Endothelial cell (in vitro differentiated cells): Measurements from ENCODE around the gene SHC2. TPM values are rescaled to one million over a fixed set of nuclear protein-coding genes. Genes with fewer than 3 reads are reported as not detected.
A peak's percentile ranks its signal among the peaks of the same experiment; 100 is the strongest.

ENCODE experiments used
- DNase-seq: peaks from one replicate; pipeline ENCODE4 v3.0.0; 2021; ENCODE audit warnings: low spot score
- H3K27ac Mint-ChIP-seq: one replicate; pipeline ENCODE4 v1.8.0; 2021; ENCODE audit warnings: mixed read lengths, inconsistent platforms; ENCODE audit not compliant: unreplicated experiment
- H3K27me3 Mint-ChIP-seq: one replicate; pipeline ENCODE4 v1.8.0; 2021; ENCODE audit warnings: mild to moderate bottlenecking, moderate library complexity, mixed read lengths, inconsistent platforms; ENCODE audit not compliant: unreplicated experiment
- H3K36me3 Mint-ChIP-seq: one replicate; pipeline ENCODE4 v1.8.0; 2021; ENCODE audit warnings: mild to moderate bottlenecking, low read depth, mixed read lengths, inconsistent platforms; ENCODE audit not compliant: unreplicated experiment
- H3K4me1 Mint-ChIP-seq: one replicate; pipeline ENCODE4 v1.8.0; 2021; ENCODE audit warnings: mild to moderate bottlenecking, mixed read lengths, inconsistent platforms; ENCODE audit not compliant: unreplicated experiment
- H3K4me3 Mint-ChIP-seq: one replicate; pipeline ENCODE4 v1.8.0; 2021; ENCODE audit warnings: mild to moderate bottlenecking, mixed read lengths, inconsistent platforms; ENCODE audit not compliant: unreplicated experiment
- H3K9me3 Mint-ChIP-seq: one replicate; pipeline ENCODE4 v1.8.0; 2021; ENCODE audit warnings: mixed read lengths, inconsistent platforms; ENCODE audit not compliant: unreplicated experiment
- CTCF ChIP-seq: fragments of 200-600 bp; sonication (generic); IDR thresholded peaks from one replicate; pipeline ENCODE4 v1.5.0; 2021; ENCODE audit warnings: antibody characterized with exemption; ENCODE audit not compliant: unreplicated experiment
- total RNA-seq: library from RNA; stranded (reverse); fragmentation: NEBNext Ultra II Directional; extraction: Animal tissue kit (Norgen Biotek cat#: 25700); gene quantifications from one replicate; pipeline ENCODE4 v1.2.1, GENCODE V29; 2021; ENCODE audit not compliant: unreplicated experiment

SHC2 gene
- total RNA-seq, 1 donor from 2014 or later: 46.9 TPM

DNA sequence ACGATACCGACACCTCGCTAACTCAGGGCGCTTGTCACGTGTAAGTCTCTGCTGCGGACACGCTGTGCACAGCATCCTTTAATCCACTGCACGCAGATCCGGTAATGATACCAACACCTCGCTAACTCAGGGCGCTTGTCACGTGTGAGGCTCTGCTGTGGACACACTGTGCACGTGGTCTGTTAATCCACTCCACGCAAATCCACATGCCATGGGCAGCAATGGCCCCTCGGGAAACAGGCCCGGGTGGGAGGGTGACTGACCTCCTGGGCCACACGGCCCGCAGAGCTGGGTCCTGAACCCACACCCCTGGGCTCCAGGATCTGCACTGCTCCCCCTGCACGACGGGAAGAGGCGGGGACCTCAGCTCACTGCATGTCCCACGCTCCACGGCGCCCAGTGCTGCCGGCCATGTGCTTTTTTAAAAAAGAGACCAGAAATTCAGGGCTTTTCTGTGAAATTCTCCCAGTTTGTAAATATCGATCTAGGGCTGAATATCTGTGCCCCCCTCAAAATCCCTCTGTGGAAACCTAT, 16.1 kb downstream of the SHC2 start:
- H3K4me1 Mint-ChIP-seq: peaks cover 4% of the 10 kb centered on the region
- TF ChIP-seq CTCF: no peak
- H3K4me3 Mint-ChIP-seq: no peak overlapping the region
- DNase-seq: no peak
- H3K27ac Mint-ChIP-seq: no peak overlapping the region
- H3K36me3 Mint-ChIP-seq: peaks cover 10% of the 10 kb centered on the region
- peaks cover 8% of the 10 kb centered on the region for H3K9me3 Mint-ChIP-seq
- H3K27me3 Mint-ChIP-seq: peaks cover 5% of the 10 kb centered on the region

DNA sequence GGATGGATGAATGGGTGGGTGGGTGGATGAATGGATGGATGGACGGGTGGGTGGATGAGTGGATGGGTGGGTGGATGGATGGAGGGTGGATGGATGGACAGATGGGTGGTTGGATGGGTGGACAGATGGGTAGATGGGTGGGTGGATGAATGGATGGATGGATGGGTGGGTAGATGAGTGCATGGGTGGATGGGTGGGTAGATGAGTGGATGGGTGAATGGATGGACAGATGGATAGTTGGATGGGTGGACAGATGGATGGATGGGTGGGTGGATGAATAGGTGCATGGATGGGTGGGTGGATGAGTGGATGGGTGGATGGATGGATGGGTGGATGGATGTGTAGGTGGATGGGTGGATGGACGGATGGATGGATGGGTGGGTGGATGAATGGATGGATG, 17.8 kb downstream of the SHC2 start:
- peaks cover 8% of the 10 kb centered on the region for H3K9me3 Mint-ChIP-seq
- peaks cover 4% of the 10 kb centered on the region for H3K4me1 Mint-ChIP-seq
- H3K4me3 Mint-ChIP-seq: no peak overlapping the region
- no peak for DNase-seq
- no peak for TF ChIP-seq CTCF
- H3K27me3 Mint-ChIP-seq: peaks cover 5% of the 10 kb centered on the region
- H3K27ac Mint-ChIP-seq: no peak overlapping the region
- peaks cover 10% of the 10 kb centered on the region for H3K36me3 Mint-ChIP-seq

- H3K4me3 Mint-ChIP-seq: peak overlapping the region; percentile 29
- H3K9me3 Mint-ChIP-seq: peaks cover 9% of the 10 kb centered on the region
- H3K27ac Mint-ChIP-seq: no peak overlapping the region
- H3K36me3 Mint-ChIP-seq: peaks cover 13% of the 10 kb centered on the region
- TF ChIP-seq CTCF: no peak
- H3K4me1 Mint-ChIP-seq: peaks cover 5% of the 10 kb centered on the region
- DNase-seq: no peak
- H3K27me3 Mint-ChIP-seq: peaks cover 9% of the 10 kb centered on the region
Measured at GRCh38 chr19:442085-442484, 18.7 kb downstream of the SHC2 start.

GRCh38 chr19:441213-441836, 19.5 kb downstream of the SHC2 start:
- Mint-ChIP-seq H3K36me3 (peaks cover 15% of the 10 kb centered on the region), H3K4me1 (peaks cover 6% of the 10 kb centered on the region), H3K9me3 (peaks cover 11% of the 10 kb centered on the region), H3K4me3 (peak overlapping the region; percentile 29), H3K27ac (no peak overlapping the region), H3K27me3 (peaks cover 9% of the 10 kb centered on the region)
- no peak for DNase-seq
- TF ChIP-seq CTCF: no peak

DNA sequence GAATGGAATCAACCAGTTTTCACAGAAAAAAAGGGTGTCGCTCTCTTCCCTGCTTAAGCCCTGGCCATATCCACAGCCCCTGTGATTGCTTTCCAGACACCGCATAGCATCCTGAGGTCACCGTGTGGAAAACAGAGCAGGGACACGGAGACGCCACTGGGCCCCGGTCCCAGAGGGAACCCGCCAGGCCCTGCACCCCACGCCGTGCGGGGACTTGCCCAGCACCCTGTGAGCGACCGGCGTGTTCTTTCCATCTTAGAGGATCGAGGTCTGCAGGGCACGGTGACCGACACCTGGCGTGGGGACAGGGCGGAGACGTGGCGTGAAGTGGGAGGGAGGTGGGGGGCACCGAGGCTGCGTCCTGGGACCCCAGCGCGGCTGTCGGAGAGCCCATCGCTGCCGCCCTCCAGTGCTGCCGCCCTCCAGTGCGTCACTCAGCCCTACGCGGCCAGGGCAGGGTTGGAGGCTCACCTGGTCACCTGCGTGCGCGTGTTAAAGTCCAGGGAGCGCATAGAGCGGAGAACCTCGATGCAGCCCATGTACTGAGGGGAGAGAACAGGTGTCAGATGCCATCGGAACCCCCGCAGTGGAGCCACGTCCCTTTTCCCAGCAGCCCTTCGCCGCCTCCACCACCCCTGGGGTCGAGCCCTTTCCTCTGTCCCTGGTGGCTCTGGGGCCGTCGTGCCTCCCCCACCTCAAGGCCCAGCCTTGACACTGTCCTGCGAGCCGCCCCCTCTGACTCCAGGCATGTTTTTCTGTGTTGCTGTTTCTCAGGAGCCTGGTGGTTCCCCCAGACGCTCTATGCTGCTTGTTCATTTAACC, 20.2 kb downstream of the SHC2 start:
- no peak for TF ChIP-seq CTCF

More for the DNA sequence above, 20.2 kb downstream of the SHC2 start:
- Mint-ChIP-seq H3K27me3 (peaks cover 9% of the 10 kb centered on the region), H3K4me3 (no peak overlapping the region), H3K9me3 (peaks cover 11% of the 10 kb centered on the region), H3K4me1 (peaks cover 6% of the 10 kb centered on the region), H3K36me3 (peaks cover 15% of the 10 kb centered on the region), H3K27ac (no peak overlapping the region)
- no peak for DNase-seq
